OCI-LY7 (cell line): ENCODE data around the gene SCN4B.

Experiments
- EZH2phosphoT487 ChIP-seq: fragments of 200-600 bp; sonication (generic); IDR thresholded peaks from 2 replicates; pipeline ENCODE4 v1.6.1; 2018; ENCODE audit warnings: low read depth, borderline replicate concordance, mild to moderate bottlenecking, mixed run types, antibody characterized with exemption, low read length, moderate library complexity, mixed read lengths
- TF ChIP-seq, protein P1 (sequence below): fragments of 200-600 bp; sonication (generic); conservative IDR thresholded peaks from 2 replicates; pipeline ENCODE4 v1.5.1; 2014; ENCODE audit warnings: mild to moderate bottlenecking, antibody characterized with exemption, low read length, moderate library complexity, mixed read lengths

DNA sequence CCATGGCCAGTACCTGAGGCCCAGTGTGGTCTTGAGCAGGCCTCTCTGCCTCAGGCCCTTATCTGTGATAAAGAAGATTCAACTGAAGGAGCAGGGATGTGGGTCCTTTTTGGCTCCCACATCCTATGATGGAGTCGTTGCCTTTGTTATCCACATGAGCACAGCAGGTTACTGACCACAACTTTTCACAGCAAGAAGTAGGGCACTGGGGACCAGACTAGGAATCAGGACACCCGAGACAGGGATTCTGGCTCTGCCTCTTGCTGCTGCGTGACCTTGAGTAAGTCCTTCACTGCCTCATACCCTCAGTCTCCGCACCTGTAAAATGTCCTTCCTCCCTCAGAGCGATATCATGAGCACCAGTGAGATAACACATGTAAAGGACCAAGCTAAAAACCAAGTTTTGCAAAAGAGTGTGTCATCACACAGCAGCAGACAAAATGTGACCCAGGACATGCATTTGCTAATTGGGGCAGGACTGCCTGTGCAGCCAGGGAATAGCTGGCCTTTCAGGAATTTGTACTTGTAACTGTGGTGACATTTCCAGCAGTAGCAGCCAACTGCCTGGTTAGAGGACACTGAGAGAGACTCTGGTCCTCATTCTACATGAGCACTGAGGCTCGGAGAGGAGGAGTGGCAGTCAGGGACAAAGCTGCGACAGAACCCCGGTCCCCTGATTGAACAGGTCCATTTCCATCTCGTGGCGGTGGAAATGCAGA, 52.6 kb downstream of the SCN4B start:
- TF ChIP-seq, protein P1, sequence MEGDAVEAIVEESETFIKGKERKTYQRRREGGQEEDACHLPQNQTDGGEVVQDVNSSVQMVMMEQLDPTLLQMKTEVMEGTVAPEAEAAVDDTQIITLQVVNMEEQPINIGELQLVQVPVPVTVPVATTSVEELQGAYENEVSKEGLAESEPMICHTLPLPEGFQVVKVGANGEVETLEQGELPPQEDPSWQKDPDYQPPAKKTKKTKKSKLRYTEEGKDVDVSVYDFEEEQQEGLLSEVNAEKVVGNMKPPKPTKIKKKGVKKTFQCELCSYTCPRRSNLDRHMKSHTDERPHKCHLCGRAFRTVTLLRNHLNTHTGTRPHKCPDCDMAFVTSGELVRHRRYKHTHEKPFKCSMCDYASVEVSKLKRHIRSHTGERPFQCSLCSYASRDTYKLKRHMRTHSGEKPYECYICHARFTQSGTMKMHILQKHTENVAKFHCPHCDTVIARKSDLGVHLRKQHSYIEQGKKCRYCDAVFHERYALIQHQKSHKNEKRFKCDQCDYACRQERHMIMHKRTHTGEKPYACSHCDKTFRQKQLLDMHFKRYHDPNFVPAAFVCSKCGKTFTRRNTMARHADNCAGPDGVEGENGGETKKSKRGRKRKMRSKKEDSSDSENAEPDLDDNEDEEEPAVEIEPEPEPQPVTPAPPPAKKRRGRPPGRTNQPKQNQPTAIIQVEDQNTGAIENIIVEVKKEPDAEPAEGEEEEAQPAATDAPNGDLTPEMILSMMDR = no peak
- no peak for TF ChIP-seq EZH2phosphoT487
